GM12873 (cell line): ENCODE data around the gene OCA2.

Source experiments
- TF ChIP-seq, protein P1 (sequence below): IDR thresholded peaks from 2 replicates; pipeline ENCODE4 v1.5.1; 2012; ENCODE audit warnings: low read depth, mild to moderate bottlenecking, moderate library complexity, low read length, control low read depth; ENCODE audit not compliant: insufficient read depth; ENCODE audit errors: missing control alignments

Gene OCA2

GRCh38 chr15:28114721-28115622 is 15.9 kb upstream of the OCA2 start:
- TF ChIP-seq, protein P1, sequence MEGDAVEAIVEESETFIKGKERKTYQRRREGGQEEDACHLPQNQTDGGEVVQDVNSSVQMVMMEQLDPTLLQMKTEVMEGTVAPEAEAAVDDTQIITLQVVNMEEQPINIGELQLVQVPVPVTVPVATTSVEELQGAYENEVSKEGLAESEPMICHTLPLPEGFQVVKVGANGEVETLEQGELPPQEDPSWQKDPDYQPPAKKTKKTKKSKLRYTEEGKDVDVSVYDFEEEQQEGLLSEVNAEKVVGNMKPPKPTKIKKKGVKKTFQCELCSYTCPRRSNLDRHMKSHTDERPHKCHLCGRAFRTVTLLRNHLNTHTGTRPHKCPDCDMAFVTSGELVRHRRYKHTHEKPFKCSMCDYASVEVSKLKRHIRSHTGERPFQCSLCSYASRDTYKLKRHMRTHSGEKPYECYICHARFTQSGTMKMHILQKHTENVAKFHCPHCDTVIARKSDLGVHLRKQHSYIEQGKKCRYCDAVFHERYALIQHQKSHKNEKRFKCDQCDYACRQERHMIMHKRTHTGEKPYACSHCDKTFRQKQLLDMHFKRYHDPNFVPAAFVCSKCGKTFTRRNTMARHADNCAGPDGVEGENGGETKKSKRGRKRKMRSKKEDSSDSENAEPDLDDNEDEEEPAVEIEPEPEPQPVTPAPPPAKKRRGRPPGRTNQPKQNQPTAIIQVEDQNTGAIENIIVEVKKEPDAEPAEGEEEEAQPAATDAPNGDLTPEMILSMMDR = no peak

- TF ChIP-seq, protein P1 = no peak
Measured at GRCh38 chr15:28114114-28114455, 15.0 kb upstream of the OCA2 start.

DNA sequence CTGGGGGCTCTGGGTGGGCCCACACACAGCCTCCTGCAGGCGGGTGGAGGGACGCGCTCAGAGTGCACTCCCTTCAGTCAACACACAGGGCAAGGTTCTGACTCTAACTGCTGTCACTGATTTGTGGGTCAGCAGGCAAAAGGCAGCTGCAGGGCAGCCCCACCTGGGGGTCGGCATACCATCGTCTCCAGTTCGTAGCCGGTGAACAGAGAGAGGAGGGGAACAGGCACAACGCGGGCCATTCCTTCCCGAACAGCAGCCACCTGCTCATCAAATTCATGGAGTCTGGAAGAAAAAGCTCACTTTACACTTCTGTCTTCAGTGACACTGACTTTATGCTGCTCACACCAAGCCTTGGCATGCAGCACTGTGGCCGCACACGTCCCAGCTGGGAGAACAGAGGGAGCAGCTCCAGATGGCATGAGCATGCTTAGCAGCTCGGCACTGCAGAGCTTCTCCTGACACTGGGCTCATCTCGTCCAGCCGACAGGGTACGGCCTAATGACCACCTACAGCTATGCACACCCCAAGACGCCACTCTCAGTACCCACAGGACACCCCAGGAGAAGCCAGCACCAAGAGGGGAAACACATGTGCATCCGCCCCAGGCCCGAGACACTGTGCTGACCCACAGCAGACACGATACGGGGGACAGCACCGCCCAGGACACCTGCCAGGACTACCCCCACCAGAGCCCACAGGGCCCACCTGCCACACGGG is 14.4 kb upstream of the OCA2 start:
- TF ChIP-seq, protein P1 = no peak

DNA sequence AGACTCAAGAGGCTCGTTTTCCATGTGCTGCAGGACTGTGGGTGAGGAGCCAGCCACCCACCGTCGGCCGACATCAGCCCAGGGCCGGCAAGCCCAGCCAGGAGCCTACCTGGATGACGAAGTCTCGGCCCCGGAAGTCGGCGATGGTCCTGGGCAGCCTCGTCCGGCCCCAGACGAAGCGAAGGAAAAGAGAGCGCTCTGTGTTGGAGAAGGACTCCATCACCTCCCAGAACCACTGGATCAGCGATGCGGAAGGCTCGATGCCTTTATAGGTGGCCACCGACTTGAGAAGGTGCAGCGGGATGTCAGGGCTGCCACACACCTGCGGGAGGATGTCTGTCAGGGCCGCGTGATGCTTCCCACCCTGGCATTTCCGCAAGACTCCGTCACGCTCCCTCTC is 13.8 kb upstream of the OCA2 start:
- TF ChIP-seq, protein P1 = no peak

GRCh38 chr15:28112101-28112760 is 13.1 kb upstream of the OCA2 start:
- TF ChIP-seq, protein P1 = no peak

GRCh38 chr15:28111543-28111942 is 12.4 kb upstream of the OCA2 start:
- TF ChIP-seq, protein P1 = no peak

DNA sequence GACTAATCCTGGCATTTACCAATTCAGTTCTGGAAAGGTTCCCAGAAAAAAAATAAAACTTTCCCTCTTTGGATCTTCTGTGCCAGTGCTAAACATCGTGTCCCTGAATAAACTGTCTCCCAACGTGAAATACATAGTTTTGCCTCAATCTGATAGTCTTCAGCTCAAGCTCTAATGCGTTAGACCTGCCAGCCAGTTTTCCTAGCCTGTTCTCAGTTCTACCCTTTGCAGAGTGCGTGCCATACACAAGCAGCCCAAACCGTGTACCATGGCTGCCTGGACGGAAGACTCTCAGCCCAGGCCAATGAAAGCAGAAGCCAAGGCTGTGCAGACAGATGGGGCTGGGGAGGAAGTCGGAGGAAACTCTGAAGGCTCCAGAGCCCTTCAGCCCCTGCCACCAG is 11.4 kb upstream of the OCA2 start:
- TF ChIP-seq, protein P1 = no peak
